Upper lobe of left lung (tissue), 6 donors: ENCODE data around the gene CACNB4. TPM values are rescaled to one million over a fixed set of nuclear protein-coding genes. Genes with fewer than 3 reads are reported as not detected.

Experiments
- ATAC-seq, 2 donors: fragments of 200-7000 bp; cut with Tn5 transposase; one replicate each; pipeline ENCODE4 v1.9.1; 2022; ENCODE audit warnings: mild to moderate bottlenecking in 2 of 2, moderate library complexity in 2 of 2; ENCODE audit not compliant: low FRiP score in 2 of 2
- DNase-seq, 2 donors: peaks; one replicate each; pipeline ENCODE4 v3.0.0-alpha.2; 2019 to 2020
- H3K27ac ChIP-seq, 4 donors: fragments of 200-600 bp; sonication (generic); one replicate each; pipeline ENCODE4 v1.5.1; 2016 to 2019
- H3K27me3 ChIP-seq, 4 donors: fragments of 200-600 bp; sonication (generic); one replicate each; pipeline ENCODE4 v1.5.1; 2017 to 2019
- H3K36me3 ChIP-seq, 4 donors: fragments of 200-600 bp; sonication (generic); one replicate each; pipeline ENCODE4 v1.5.1; 2016 to 2019
- H3K4me1 ChIP-seq, 4 donors: fragments of 200-600 bp; sonication (generic); one replicate each; pipeline ENCODE4 v1.5.1; 2018 to 2019
- H3K4me3 ChIP-seq, 4 donors: fragments of 200-600 bp; sonication (generic); one replicate each; pipeline ENCODE4 v1.5.1; 2017 to 2019; ENCODE audit warnings: mild to moderate bottlenecking in 2 of 4, moderate library complexity in 1 of 4
- H3K9me3 ChIP-seq, 4 donors: fragments of 200-600 bp; sonication (generic); one replicate each; pipeline ENCODE4 v1.5.1; 2018 to 2019
- CTCF ChIP-seq, 6 experiments: fragments of 450-650 bp in 4 of 6; fragments of 200-600 bp in 2 of 6; sonication (generic) in 2 of 6; IDR thresholded peaks; one replicate each; pipeline ENCODE4 v1.5.1; 2016 to 2019; ENCODE audit warnings: antibody characterized with exemption in 6 of 6
- EP300 ChIP-seq, 4 donors: sonication (generic); formaldehyde crosslinking; IDR thresholded peaks; one replicate each; pipeline ENCODE4 v1.5.1; 2017; ENCODE audit warnings: antibody characterized with exemption in 4 of 4, control low read depth in 2 of 4
- POLR2A ChIP-seq, 4 donors: fragments of 450-650 bp; IDR thresholded peaks; one replicate each; pipeline ENCODE4 v1.5.1; 2016 to 2017; ENCODE audit warnings: antibody characterized with exemption in 4 of 4, mild to moderate bottlenecking in 2 of 4
- POLR2AphosphoS5 ChIP-seq, 2 donors: sonication (generic); formaldehyde crosslinking; IDR thresholded peaks; one replicate each; pipeline ENCODE4 v1.5.1; 2017; ENCODE audit warnings: antibody characterized with exemption in 2 of 2
- WGBS, 2 donors: methylation state at CpG; one replicate each; pipeline ENCODE4 v1.1.5; 2017 to 2018; 5-methylcytosine and 5-hydroxymethylcytosine counted together
- total RNA-seq, 6 donors: library from RNA; depleted of rRNA in 4 of 6; stranded (reverse); fragments of >200 nt in 4 of 6; gene quantifications; one replicate each; pipeline versions ENCODE4 v1.1.0 to v1.2.1, GENCODE V29; 2016 to 2021
- donor health status: DM: no; HTN: no; CAD: no; lungs with moderate emphysema.
- donor health status: DM: no; HTN: yes; CAD: no; lungs with severe emphysema.

The CACNB4 gene
- total RNA-seq, 6 donors from 2014 or later: 7.7 to 21.0 (median 12.8) TPM

GRCh38 chr2:152016181-152017120, 82.4 kb downstream of the CACNB4 start:
- no peak overlapping the region for H3K27ac ChIP-seq
- H3K27me3 ChIP-seq: no peaks in the 10 kb centered on the region
- H3K4me3 ChIP-seq: no peak overlapping the region
- no peaks in the 10 kb centered on the region for H3K36me3 ChIP-seq
- H3K9me3 ChIP-seq: no peaks in the 10 kb centered on the region
- TF ChIP-seq POLR2AphosphoS5 (IDR thresholded peaks at IDR 0.05) (no peak), EP300 (IDR thresholded peaks at IDR 0.05) (no peak), POLR2A (IDR thresholded peaks at IDR 0.05) (no peak), CTCF (IDR thresholded peaks at IDR 0.05) (no peak)
- DNase-seq (no peak), ATAC-seq (no peak)
- WGBS, 2 donors: 70 to 71% methylated on average over 7 of the region's 7 CpGs
- H3K4me1 ChIP-seq: no peaks in the 10 kb centered on the region

- no peaks in the 10 kb centered on the region for H3K27me3 ChIP-seq
- ATAC-seq (no peak), DNase-seq (no peak)
- 75 to 79% methylated on average over 5 of the region's 5 CpGs for WGBS, 2 donors
- H3K9me3 ChIP-seq: no peaks in the 10 kb centered on the region
- H3K4me3 ChIP-seq: no peak overlapping the region
- H3K36me3 ChIP-seq: no peaks in the 10 kb centered on the region
- no peak for TF ChIP-seq EP300 (IDR thresholded peaks at IDR 0.05)
- TF ChIP-seq CTCF (IDR thresholded peaks at IDR 0.05): no peak
- TF ChIP-seq POLR2A (IDR thresholded peaks at IDR 0.05): no peak
- TF ChIP-seq POLR2AphosphoS5 (IDR thresholded peaks at IDR 0.05): no peak
- no peaks in the 10 kb centered on the region for H3K4me1 ChIP-seq
- H3K27ac ChIP-seq: no peak overlapping the region
Observed at GRCh38 chr2:152015552-152015951, 83.3 kb downstream of the CACNB4 start.

GRCh38 chr2:152012697-152013096, 86.1 kb downstream of the CACNB4 start:
- no peak for TF ChIP-seq POLR2A (IDR thresholded peaks at IDR 0.05)
- TF ChIP-seq EP300 (IDR thresholded peaks at IDR 0.05): no peak
- TF ChIP-seq CTCF (IDR thresholded peaks at IDR 0.05): no peak
- no peak for TF ChIP-seq POLR2AphosphoS5 (IDR thresholded peaks at IDR 0.05)
- Histone ChIP-seq H3K4me1 (no peaks in the 10 kb centered on the region), H3K9me3 (no peaks in the 10 kb centered on the region), H3K27me3 (no peaks in the 10 kb centered on the region), H3K36me3 (no peaks in the 10 kb centered on the region), H3K4me3 (no peak overlapping the region), H3K27ac (no peak overlapping the region)
- WGBS, 2 donors: 66 to 72% methylated on average over 1 of the region's 1 CpG
- DNase-seq (no peak), ATAC-seq (no peak)

- no peak overlapping the region for H3K27ac ChIP-seq
- WGBS, 2 donors: 82 to 84% methylated on average over 2 of the region's 2 CpGs
- H3K4me1 ChIP-seq: no peaks in the 10 kb centered on the region
- H3K9me3 ChIP-seq: no peaks in the 10 kb centered on the region
- ATAC-seq: no peak
- no peaks in the 10 kb centered on the region for H3K36me3 ChIP-seq
- DNase-seq: no peak
- H3K4me3 ChIP-seq: no peak overlapping the region
- no peaks in the 10 kb centered on the region for H3K27me3 ChIP-seq
- TF ChIP-seq EP300 (IDR thresholded peaks at IDR 0.05): no peak
- no peak for TF ChIP-seq CTCF (IDR thresholded peaks at IDR 0.05)
- TF ChIP-seq POLR2A (IDR thresholded peaks at IDR 0.05): no peak
- TF ChIP-seq POLR2AphosphoS5 (IDR thresholded peaks at IDR 0.05): no peak
Observed at GRCh38 chr2:152011724-152012123, 87.1 kb downstream of the CACNB4 start.
